Measurements from ENCODE around the gene OR1S1. TPM values are rescaled to one million over a fixed set of nuclear protein-coding genes. Genes with fewer than 3 reads are reported as not detected.

The OR1S1 gene
- total RNA-seq, 1 experiment from 2014 or later = not detected

GRCh38 chr11:58179648-58180047 is 32.9 kb upstream of the OR1S1 start (continued):
- TF ChIP-seq CTCF (IDR thresholded peaks at IDR 0.05 in 2 of 3, conservative IDR thresholded peaks at IDR 0.05 in 1 of 3; ENCODE audit: borderline replicate concordance in 1 of 3, insufficient read depth in 1 of 3, low read depth in 2 of 3, low read length in 2 of 3) = no peak
- TF ChIP-seq YY1 (IDR thresholded peaks at IDR 0.05; ENCODE audit: extremely low read depth, insufficient replicate concordance, low read depth, low read length) = no peak

- no peak for TF ChIP-seq EGR1 (IDR thresholded peaks at IDR 0.05; ENCODE audit: low read depth)
- no peak for TF ChIP-seq FOSL1 (IDR thresholded peaks at IDR 0.05; ENCODE audit: low read depth)
- Histone ChIP-seq H3K9me3 (ENCODE audit: control insufficient read depth in 1 of 2, insufficient read depth in 1 of 2, low read depth in 1 of 2, low read length in 2 of 2) (no peaks in the 10 kb centered on the region), H3K9ac (ENCODE audit: low read length) (no peak overlapping the region), H3K36me3 (ENCODE audit: control insufficient read depth in 1 of 2, insufficient read depth in 2 of 2, low read length in 2 of 2) (no peaks in the 10 kb centered on the region), H4K20me1 (ENCODE audit: insufficient read depth) (no peaks in the 10 kb centered on the region), H2AFZ (ENCODE audit: low read depth, low read length, poor library complexity, severe bottlenecking) (no peak overlapping the region), H3K79me2 (ENCODE audit: insufficient read depth, low read length) (no peaks in the 10 kb centered on the region), H3K4me1 (ENCODE audit: control insufficient read depth in 1 of 2, insufficient read depth in 2 of 2, low read length in 2 of 2) (no peaks in the 10 kb centered on the region), H3K27ac (ENCODE audit: low read depth, low read length) (no peak overlapping the region), H3K9me2 (ENCODE audit: insufficient read depth) (no peaks in the 10 kb centered on the region), H3K4me2 (ENCODE audit: low read length) (no peak overlapping the region), H3K27me3 (ENCODE audit: insufficient read depth, low read length) (peaks cover 7% of the 10 kb centered on the region; the same call in 1 of the 2 replicates), H3K4me3 (replicated peaks in 1 of 2; ENCODE audit: low read depth in 1 of 2, low read length in 2 of 2) (no peak overlapping the region)
- BruUV-seq (replicated peaks) = no TSS peak
- no peak for DNase-seq (ENCODE audit: low read depth, low spot score)
- RAD21 ChIA-PET (ENCODE audit: low non-redundant PET in 1 of 2, low total read pairs in 2 of 2, uncharacterized antibody in 2 of 2, unreplicated experiment in 2 of 2) = no interaction called here
- CTCF ChIA-PET = no interaction called here
- intact Hi-C loops (cut with micrococcal nuclease) = loop anchor here (2.0 kb wide), 1 partner anchor 764 kb away; no protein-coding TSS in a partner anchor
- ATAC-seq = no peak
- POLR2A ChIA-PET = no interaction called here
These were observed 25.6 kb upstream of the OR1S1 start for GRCh38 chr11:58186938-58187337.

- Histone ChIP-seq H3K4me1 (ENCODE audit: control insufficient read depth in 1 of 2, insufficient read depth in 2 of 2, low read length in 2 of 2) (no peaks in the 10 kb centered on the region), H3K36me3 (ENCODE audit: control insufficient read depth in 1 of 2, insufficient read depth in 2 of 2, low read length in 2 of 2) (no peaks in the 10 kb centered on the region), H3K79me2 (ENCODE audit: insufficient read depth, low read length) (no peaks in the 10 kb centered on the region), H3K4me2 (ENCODE audit: low read length) (no peak within 1 kb of the TSS), H2AFZ (ENCODE audit: low read depth, low read length, poor library complexity, severe bottlenecking) (no peak within 1 kb of the TSS), H3K27ac (ENCODE audit: low read depth, low read length) (no peak within 1 kb of the TSS), H3K4me3 (replicated peaks in 1 of 2; ENCODE audit: low read depth in 1 of 2, low read length in 2 of 2) (no peak within 1 kb of the TSS), H3K9me3 (ENCODE audit: control insufficient read depth in 1 of 2, insufficient read depth in 1 of 2, low read depth in 1 of 2, low read length in 2 of 2) (no peaks in the 10 kb centered on the region), H3K9ac (ENCODE audit: low read length) (no peak within 1 kb of the TSS), H3K27me3 (ENCODE audit: insufficient read depth, low read length) (peaks cover 7% of the 10 kb centered on the region; the same call in 1 of the 2 replicates), H3K9me2 (ENCODE audit: insufficient read depth) (no peaks in the 10 kb centered on the region), H4K20me1 (ENCODE audit: insufficient read depth) (no peaks in the 10 kb centered on the region)
- CTCF ChIA-PET = no interaction called here
- DNase-seq (ENCODE audit: low read depth, low spot score) (no peak), ATAC-seq (no peak)
- BruUV-seq (replicated peaks) = no TSS peak
- RAD21 ChIA-PET (ENCODE audit: low non-redundant PET in 1 of 2, low total read pairs in 2 of 2, uncharacterized antibody in 2 of 2, unreplicated experiment in 2 of 2) = no interaction called here
- intact Hi-C loops (cut with micrococcal nuclease) = no loop called here
- POLR2A ChIA-PET = no interaction called here
- TF ChIP-seq ZNF274 (IDR thresholded peaks at IDR 0.05; ENCODE audit: low read depth, low read length) (no peak), CBX3 (IDR thresholded peaks at IDR 0.05; ENCODE audit: low read depth) (no peak), EZH2 (IDR thresholded peaks at IDR 0.05) (no peak), POLR2A (IDR thresholded peaks at IDR 0.05; ENCODE audit: borderline replicate concordance, extremely low read depth, insufficient read depth, insufficient read length) (no peak), EZH2phosphoT487 (IDR thresholded peaks at IDR 0.05; ENCODE audit: borderline replicate concordance) (no peak), MAX (IDR thresholded peaks at IDR 0.05) (no peak), CTCF (IDR thresholded peaks at IDR 0.05 in 2 of 3, conservative IDR thresholded peaks at IDR 0.05 in 1 of 3; ENCODE audit: borderline replicate concordance in 1 of 3, insufficient read depth in 1 of 3, low read depth in 2 of 3, low read length in 2 of 3) (no peak), ZBTB33 (IDR thresholded peaks at IDR 0.05; ENCODE audit: extremely low read depth, insufficient replicate concordance, low read length) (no peak), SRF (IDR thresholded peaks at IDR 0.05; ENCODE audit: low read depth) (no peak)
These were observed 23.8 kb upstream of the OR1S1 start, which contains the start of gene OR9Q2 for GRCh38 chr11:58188770-58189169. Gene OR9Q2 (plus strand): TSS chr11:58189070. CDS start chr11:58190491, 1,421 bp downstream.

Measured in HCT116 (cell line).